A673 (cell line): ENCODE results near the gene ADGRL3. TPM values are rescaled to one million over a fixed set of nuclear protein-coding genes. Genes with fewer than 3 reads are reported as not detected.

Experiments
- BruUV-seq: library from RNA; stranded (reverse); fragments of 400-500 nt; replicated peaks from 2 replicates; lab custom pipeline; 2021; lab: Mats Ljungman, UMichigan
- CTCF ChIA-PET: fragments of 300-600 bp; sonication (Branson Sonifier 250); formaldehyde crosslinking; loops from one replicate; lab custom pipeline; 2022; ENCODE audit warnings: antibody characterized with exemption; lab: Charles Lee
- POLR2A ChIA-PET: fragments of 300-600 bp; sonication (Branson Sonifier 250); formaldehyde crosslinking; loops from one replicate; lab custom pipeline; 2022; ENCODE audit warnings: antibody characterized with exemption; ENCODE audit not compliant: low non-redundant PET; lab: Charles Lee
- DNase-seq: peaks from one replicate; pipeline ENCODE4 v3.0.0-alpha.2; 2015; ENCODE audit warnings: low spot score
- H3K27ac ChIP-seq: fragments of 200-600 bp; sonication (generic); 2 replicates; pipeline ENCODE4 v1.5.1; 2016; ENCODE audit warnings: mixed run types, low read depth, mild to moderate bottlenecking, mixed read lengths, antibody characterized with exemption, low read length; ENCODE audit not compliant: poor library complexity, severe bottlenecking
- H3K27me3 ChIP-seq: fragments of 200-600 bp; sonication (generic); replicated peaks from 2 replicates; pipeline ENCODE4 v1.6.1; 2017; ENCODE audit warnings: mixed run types, low read depth, mild to moderate bottlenecking, mixed read lengths, antibody characterized with exemption, low read length; ENCODE audit not compliant: insufficient read depth, poor library complexity
- H3K36me3 ChIP-seq: fragments of 200-600 bp; sonication (generic); 2 replicates; pipeline ENCODE4 v1.6.1; 2016; ENCODE audit warnings: mixed run types, mild to moderate bottlenecking, mixed read lengths, antibody characterized with exemption, low read length; ENCODE audit not compliant: insufficient read depth, poor library complexity, severe bottlenecking
- H3K4me1 ChIP-seq: fragments of 200-600 bp; sonication (generic); 2 replicates; pipeline ENCODE4 v1.6.1; 2017; ENCODE audit warnings: mixed run types, mild to moderate bottlenecking, mixed read lengths, antibody characterized with exemption, low read length; ENCODE audit not compliant: insufficient read depth, poor library complexity, severe bottlenecking
- H3K4me3 ChIP-seq: fragments of 200-600 bp; sonication (generic); 2 replicates; pipeline ENCODE4 v1.5.1; 2016; ENCODE audit warnings: low read depth, mixed run types, mild to moderate bottlenecking, mixed read lengths, low read length; ENCODE audit not compliant: poor library complexity, severe bottlenecking
- H3K9me3 ChIP-seq: fragments of 200-600 bp; sonication (generic); 2 replicates; pipeline ENCODE4 v1.6.1; 2016; ENCODE audit warnings: mixed run types, low read depth, mild to moderate bottlenecking, mixed read lengths, antibody characterized with exemption, low read length; ENCODE audit not compliant: poor library complexity, severe bottlenecking
- CTCF ChIP-seq: fragments of 300-800, 200-600 bp; sonication (generic); conservative IDR thresholded peaks from 2 replicates; pipeline ENCODE4 v1.5.1; 2017; ENCODE audit warnings: low read depth, mild to moderate bottlenecking, antibody characterized with exemption, low read length, moderate library complexity, mixed read lengths
- EZH2 ChIP-seq: fragments of 200-600 bp; sonication (generic); IDR thresholded peaks from 2 replicates; pipeline ENCODE4 v1.6.1; 2017; ENCODE audit warnings: borderline replicate concordance, low read depth, mild to moderate bottlenecking, mixed read lengths, antibody characterized with exemption, low read length; ENCODE audit not compliant: poor library complexity, severe bottlenecking
- intact Hi-C: fragments of 100-400 bp; cut with micrococcal nuclease; formaldehyde crosslinking; loops from one replicate; pipeline ENCODE4 v1.10.0; 2022; ENCODE audit not compliant: unreplicated experiment
- total RNA-seq: library from RNA; stranded (reverse); gene quantifications from 2 replicates; pipeline ENCODE4 v1.2.3, GENCODE V29; 2021

ADGRL3 gene
- total RNA-seq, 1 experiment from 2014 or later: not detected

DNA sequence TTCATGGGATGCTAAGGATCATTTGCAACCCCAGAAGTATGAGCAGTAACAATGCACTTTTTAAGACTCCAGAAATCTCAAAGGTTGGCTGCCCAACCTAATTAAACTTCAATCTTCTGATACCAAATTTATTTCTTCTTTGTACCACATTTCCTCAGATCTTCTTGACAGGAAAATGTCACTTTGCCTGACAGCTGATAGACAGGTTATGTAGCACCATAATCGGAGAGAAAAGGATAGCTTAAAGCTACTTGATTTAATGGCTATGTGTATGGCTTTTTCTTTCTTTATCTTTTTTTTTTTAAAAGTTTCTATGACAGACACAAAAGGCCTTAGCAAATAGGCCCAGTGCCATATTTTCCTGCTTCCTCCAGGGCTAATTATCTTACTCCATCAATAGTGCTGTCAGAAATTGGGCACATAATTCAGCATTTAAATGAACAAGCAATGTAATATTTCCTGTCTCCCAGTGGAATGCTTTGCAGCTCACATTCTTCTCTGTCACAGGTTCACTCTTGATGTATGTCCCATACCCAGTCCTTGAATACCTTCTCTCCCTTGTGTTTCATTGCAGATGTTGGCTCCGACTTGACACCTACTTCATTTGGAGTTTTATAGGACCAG is 795.7 kb downstream of the ADGRL3 start:
- no peak for DNase-seq
- no TSS peak for BruUV-seq
- no peaks in the 10 kb centered on the region for H3K36me3 ChIP-seq
- TF ChIP-seq CTCF (no peak), EZH2 (no peak)
- H3K27ac ChIP-seq: no peak overlapping the region
- H3K9me3 ChIP-seq: no peaks in the 10 kb centered on the region
- ChIA-PET POLR2A (no interaction called here), CTCF (no interaction called here)
- no peaks in the 10 kb centered on the region for H3K27me3 ChIP-seq
- intact Hi-C loops: no loop called here
- no peak overlapping the region for H3K4me3 ChIP-seq
- H3K4me1 ChIP-seq: no peaks in the 10 kb centered on the region

DNA sequence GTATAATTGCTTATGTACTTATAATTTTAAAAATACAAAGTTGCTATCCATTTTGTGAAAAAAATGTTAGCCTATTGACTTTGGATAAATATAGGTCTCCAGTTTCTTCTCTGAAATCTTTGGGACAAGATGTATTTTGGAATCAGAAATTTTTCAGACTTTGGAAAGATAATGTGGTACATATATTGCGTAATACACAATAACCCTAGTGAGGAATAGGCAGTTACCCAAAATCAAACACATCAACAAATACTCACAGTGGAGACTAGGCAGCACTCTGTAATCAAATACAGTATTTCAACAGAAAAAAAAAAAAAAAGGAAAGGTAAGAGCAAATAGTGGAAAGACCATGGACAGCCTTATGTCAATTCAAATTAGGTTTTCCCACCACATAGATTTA is 796.8 kb downstream of the ADGRL3 start:
- no peak overlapping the region for H3K27ac ChIP-seq
- no peak for DNase-seq
- no peak for TF ChIP-seq EZH2
- no peak for TF ChIP-seq CTCF
- H3K36me3 ChIP-seq: no peaks in the 10 kb centered on the region
- BruUV-seq: no TSS peak
- no peak overlapping the region for H3K4me3 ChIP-seq
- intact Hi-C loops: no loop called here
- H3K4me1 ChIP-seq: no peaks in the 10 kb centered on the region
- H3K27me3 ChIP-seq: no peaks in the 10 kb centered on the region
- ChIA-PET POLR2A (no interaction called here), CTCF (no interaction called here)
- no peaks in the 10 kb centered on the region for H3K9me3 ChIP-seq

DNA sequence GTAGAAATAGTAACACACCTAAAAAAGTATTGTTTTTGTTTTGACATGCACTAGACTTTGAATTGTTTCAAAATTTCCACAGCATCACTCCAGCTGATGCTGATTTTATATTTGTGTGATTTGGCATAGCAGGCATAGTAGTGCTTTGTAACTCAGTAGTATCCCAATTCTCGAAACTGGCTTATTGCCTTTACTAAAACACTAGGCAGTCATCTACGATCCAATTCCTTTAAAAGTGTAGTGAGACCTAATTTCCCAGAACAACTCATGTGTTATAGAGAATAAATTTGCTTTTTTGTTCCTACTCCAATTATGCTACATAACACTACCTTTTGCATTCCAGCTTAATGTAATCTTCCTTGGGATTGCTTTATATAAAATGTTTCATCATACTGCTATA is 797.7 kb downstream of the ADGRL3 start:
- no peak for DNase-seq
- Histone ChIP-seq H3K36me3 (no peaks in the 10 kb centered on the region), H3K27me3 (no peaks in the 10 kb centered on the region), H3K9me3 (no peaks in the 10 kb centered on the region), H3K4me3 (no peak overlapping the region), H3K4me1 (no peaks in the 10 kb centered on the region), H3K27ac (no peak overlapping the region)
- ChIA-PET POLR2A (no interaction called here), CTCF (no interaction called here)
- no TSS peak for BruUV-seq
- no peak for TF ChIP-seq CTCF
- intact Hi-C loops: no loop called here
